ENCODE measurements around the gene CASK.
A peak's percentile ranks its signal among the peaks of the same experiment; 100 is the strongest.

Gene CASK

DNA sequence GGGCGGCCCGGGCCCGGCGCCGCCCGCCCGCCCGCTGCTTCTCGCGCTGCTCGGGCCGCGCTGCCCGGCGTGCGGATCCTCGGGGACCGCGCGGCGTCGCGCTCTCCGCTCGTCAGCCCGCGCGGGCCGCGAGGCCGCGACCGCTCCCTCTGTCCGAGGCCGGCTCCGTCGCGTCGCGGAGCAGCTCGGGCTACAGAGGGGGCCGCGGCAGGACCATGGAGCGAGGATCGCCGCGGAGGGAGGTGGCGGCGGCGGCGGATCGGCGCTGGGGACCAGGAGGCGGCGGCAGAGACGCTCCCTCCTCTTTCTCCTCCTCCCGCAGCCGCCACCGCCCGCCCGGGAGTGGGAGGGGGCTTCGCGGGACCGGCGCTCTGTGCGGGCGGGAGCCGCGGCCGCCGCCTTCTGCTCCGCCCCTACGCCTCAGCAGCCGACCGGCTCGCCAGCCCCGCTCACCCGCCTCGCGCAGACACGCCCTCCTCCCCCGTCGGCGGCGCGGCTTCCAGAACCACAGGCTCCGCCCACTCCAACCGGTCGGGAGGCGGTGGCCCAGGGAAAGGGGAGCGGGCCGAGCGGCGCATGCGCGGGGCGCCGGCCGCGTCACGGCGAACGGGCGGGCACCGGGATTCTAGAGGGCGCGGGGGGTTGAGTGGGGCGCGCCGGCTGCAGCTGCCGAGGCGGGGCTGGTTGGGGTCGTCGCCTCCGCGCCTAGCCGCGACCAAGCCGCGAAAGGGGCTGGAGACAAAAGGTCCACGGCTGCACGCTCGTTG is at the start of gene CASK:
CASK (minus strand) TSS at position 344 of the 767 bp plus-strand sequence. CDS start 566 bp downstream, outside the sequence.
- H3K4me3 ChIP-seq (ENCODE audit: low read depth in 1 of 2, low read length in 2 of 2) = peak within 1 kb of the TSS; percentile 87 to 90
- no peaks in the 10 kb centered on the region for H3K27me3 ChIP-seq (ENCODE audit: control insufficient read depth in 1 of 2, insufficient read depth in 2 of 2, low read length in 2 of 2)
- no peaks in the 10 kb centered on the region for H3K9me3 ChIP-seq (ENCODE audit: control insufficient read depth in 1 of 2, low read length in 2 of 2)
- H3K27ac ChIP-seq (ENCODE audit: low read depth, low read length) = peak within 1 kb of the TSS; percentile 84
- peaks cover 5 to 9% of the 10 kb centered on the region in 2 donors for H3K4me1 ChIP-seq (ENCODE audit: control insufficient read depth in 1 of 2, insufficient read depth in 2 of 2, low read length in 2 of 2)
- H3K36me3 ChIP-seq (ENCODE audit: control insufficient read depth in 1 of 2, insufficient read depth in 2 of 2, low read length in 2 of 2) = no peaks in the 10 kb centered on the region
- peak within 1 kb of the TSS; percentile 79 to 85 for H3K9ac ChIP-seq (ENCODE audit: low read depth in 1 of 2, low read length in 2 of 2)

- no peak overlapping the region for H3K27ac ChIP-seq (ENCODE audit: low read depth, low read length)
- no peak overlapping the region for H3K9ac ChIP-seq (ENCODE audit: low read depth in 1 of 2, low read length in 2 of 2)
- no peak overlapping the region for H3K4me3 ChIP-seq (ENCODE audit: low read depth in 1 of 2, low read length in 2 of 2)
- no peaks in the 10 kb centered on the region for H3K36me3 ChIP-seq (ENCODE audit: control insufficient read depth in 1 of 2, insufficient read depth in 2 of 2, low read length in 2 of 2)
- H3K9me3 ChIP-seq (ENCODE audit: control insufficient read depth in 1 of 2, low read length in 2 of 2) = no peaks in the 10 kb centered on the region
- H3K4me1 ChIP-seq (ENCODE audit: control insufficient read depth in 1 of 2, insufficient read depth in 2 of 2, low read length in 2 of 2) = no peaks in the 10 kb centered on the region
- H3K27me3 ChIP-seq (ENCODE audit: control insufficient read depth in 1 of 2, insufficient read depth in 2 of 2, low read length in 2 of 2) = no peaks in the 10 kb centered on the region
These were observed 48.0 kb upstream of the CASK start for GRCh38 chrX:41971346-41971745.

- H3K4me1 ChIP-seq (ENCODE audit: control insufficient read depth in 1 of 2, insufficient read depth in 2 of 2, low read length in 2 of 2) = no peaks in the 10 kb centered on the region
These were observed 47.1 kb upstream of the CASK start for GRCh38 chrX:41970419-41970818.

GRCh38 chrX:41963348-41963747 is 40.0 kb upstream of the CASK start:
- H3K4me3 ChIP-seq (ENCODE audit: low read depth in 1 of 2, low read length in 2 of 2) = no peak overlapping the region
- H3K36me3 ChIP-seq (ENCODE audit: control insufficient read depth in 1 of 2, insufficient read depth in 2 of 2, low read length in 2 of 2) = no peaks in the 10 kb centered on the region
- H3K9me3 ChIP-seq (ENCODE audit: control insufficient read depth in 1 of 2, low read length in 2 of 2) = no peaks in the 10 kb centered on the region
- H3K27me3 ChIP-seq (ENCODE audit: control insufficient read depth in 1 of 2, insufficient read depth in 2 of 2, low read length in 2 of 2) = no peaks in the 10 kb centered on the region
- peaks cover 4 to 12% of the 10 kb centered on the region in 2 donors for H3K4me1 ChIP-seq (ENCODE audit: control insufficient read depth in 1 of 2, insufficient read depth in 2 of 2, low read length in 2 of 2)
- H3K9ac ChIP-seq (ENCODE audit: low read depth in 1 of 2, low read length in 2 of 2) = no peak overlapping the region
- no peak overlapping the region for H3K27ac ChIP-seq (ENCODE audit: low read depth, low read length)

More at GRCh38 chrX:41970419-41970818, 47.1 kb upstream of the CASK start:
- H3K36me3 ChIP-seq (ENCODE audit: control insufficient read depth in 1 of 2, insufficient read depth in 2 of 2, low read length in 2 of 2) = no peaks in the 10 kb centered on the region
- H3K4me3 ChIP-seq (ENCODE audit: low read depth in 1 of 2, low read length in 2 of 2) = no peak overlapping the region
- no peaks in the 10 kb centered on the region for H3K27me3 ChIP-seq (ENCODE audit: control insufficient read depth in 1 of 2, insufficient read depth in 2 of 2, low read length in 2 of 2)
- H3K9ac ChIP-seq (ENCODE audit: low read depth in 1 of 2, low read length in 2 of 2) = no peak overlapping the region
- no peaks in the 10 kb centered on the region for H3K9me3 ChIP-seq (ENCODE audit: control insufficient read depth in 1 of 2, low read length in 2 of 2)
- no peak overlapping the region for H3K27ac ChIP-seq (ENCODE audit: low read depth, low read length)

GRCh38 chrX:41960142-41960541 is 36.8 kb upstream of the CASK start:
- no peak overlapping the region for H3K27ac ChIP-seq (ENCODE audit: low read depth, low read length)
- H3K36me3 ChIP-seq (ENCODE audit: control insufficient read depth in 1 of 2, insufficient read depth in 2 of 2, low read length in 2 of 2) = no peaks in the 10 kb centered on the region
- no peaks in the 10 kb centered on the region for H3K9me3 ChIP-seq (ENCODE audit: control insufficient read depth in 1 of 2, low read length in 2 of 2)
- H3K9ac ChIP-seq (ENCODE audit: low read depth in 1 of 2, low read length in 2 of 2) = no peak overlapping the region
- H3K4me1 ChIP-seq (ENCODE audit: control insufficient read depth in 1 of 2, insufficient read depth in 2 of 2, low read length in 2 of 2) = peaks cover 4 to 12% of the 10 kb centered on the region in 2 donors
- H3K4me3 ChIP-seq (ENCODE audit: low read depth in 1 of 2, low read length in 2 of 2) = no peak overlapping the region
- no peaks in the 10 kb centered on the region for H3K27me3 ChIP-seq (ENCODE audit: control insufficient read depth in 1 of 2, insufficient read depth in 2 of 2, low read length in 2 of 2)

- Histone ChIP-seq H3K9me3 (ENCODE audit: control insufficient read depth in 1 of 2, low read length in 2 of 2) (no peaks in the 10 kb centered on the region), H3K4me1 (ENCODE audit: control insufficient read depth in 1 of 2, insufficient read depth in 2 of 2, low read length in 2 of 2) (peaks cover 4 to 12% of the 10 kb centered on the region in 2 donors), H3K27ac (ENCODE audit: low read depth, low read length) (no peak overlapping the region), H3K27me3 (ENCODE audit: control insufficient read depth in 1 of 2, insufficient read depth in 2 of 2, low read length in 2 of 2) (no peaks in the 10 kb centered on the region), H3K4me3 (ENCODE audit: low read depth in 1 of 2, low read length in 2 of 2) (no peak overlapping the region), H3K36me3 (ENCODE audit: control insufficient read depth in 1 of 2, insufficient read depth in 2 of 2, low read length in 2 of 2) (no peaks in the 10 kb centered on the region), H3K9ac (ENCODE audit: low read depth in 1 of 2, low read length in 2 of 2) (no peak overlapping the region)
These were observed 35.5 kb upstream of the CASK start for GRCh38 chrX:41958861-41959260.

- Histone ChIP-seq H3K36me3 (ENCODE audit: control insufficient read depth in 1 of 2, insufficient read depth in 2 of 2, low read length in 2 of 2) (no peaks in the 10 kb centered on the region), H3K27ac (ENCODE audit: low read depth, low read length) (no peak overlapping the region), H3K9me3 (ENCODE audit: control insufficient read depth in 1 of 2, low read length in 2 of 2) (no peaks in the 10 kb centered on the region), H3K4me3 (ENCODE audit: low read depth in 1 of 2, low read length in 2 of 2) (no peak overlapping the region), H3K9ac (ENCODE audit: low read depth in 1 of 2, low read length in 2 of 2) (no peak overlapping the region), H3K27me3 (ENCODE audit: control insufficient read depth in 1 of 2, insufficient read depth in 2 of 2, low read length in 2 of 2) (no peaks in the 10 kb centered on the region), H3K4me1 (ENCODE audit: control insufficient read depth in 1 of 2, insufficient read depth in 2 of 2, low read length in 2 of 2) (peaks cover 0 to 7% of the 10 kb centered on the region in 2 donors)
These were observed 32.7 kb upstream of the CASK start for GRCh38 chrX:41956027-41956426.

DNA sequence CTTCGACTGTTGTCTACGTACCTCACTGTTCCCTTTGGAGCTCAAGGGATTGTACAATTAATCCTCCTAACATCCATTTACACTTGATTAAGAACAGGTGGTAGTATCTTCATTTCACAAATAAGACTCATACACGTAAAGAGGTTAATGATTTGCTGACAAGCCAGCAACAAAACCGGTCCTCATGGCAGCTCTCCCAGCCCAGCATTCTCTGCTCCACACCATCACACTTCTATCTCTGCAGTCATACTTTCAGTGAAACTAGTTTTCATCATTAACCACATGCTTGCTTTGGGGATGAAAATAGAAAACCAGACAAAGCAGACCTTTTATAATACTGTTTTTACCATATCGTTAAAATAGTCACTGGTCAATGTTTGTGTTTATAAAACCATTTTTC is 28.7 kb upstream of the CASK start:
- H3K4me1 ChIP-seq (ENCODE audit: control insufficient read depth in 1 of 2, insufficient read depth in 2 of 2, low read length in 2 of 2) = peaks cover 1 to 3% of the 10 kb centered on the region in 2 donors
- no peak overlapping the region for H3K27ac ChIP-seq (ENCODE audit: low read depth, low read length)
- no peak overlapping the region for H3K4me3 ChIP-seq (ENCODE audit: low read depth in 1 of 2, low read length in 2 of 2)
- no peaks in the 10 kb centered on the region for H3K36me3 ChIP-seq (ENCODE audit: control insufficient read depth in 1 of 2, insufficient read depth in 2 of 2, low read length in 2 of 2)
- H3K9me3 ChIP-seq (ENCODE audit: control insufficient read depth in 1 of 2, low read length in 2 of 2) = no peaks in the 10 kb centered on the region
- no peaks in the 10 kb centered on the region for H3K27me3 ChIP-seq (ENCODE audit: control insufficient read depth in 1 of 2, insufficient read depth in 2 of 2, low read length in 2 of 2)
- H3K9ac ChIP-seq (ENCODE audit: low read depth in 1 of 2, low read length in 2 of 2) = no peak overlapping the region

DNA sequence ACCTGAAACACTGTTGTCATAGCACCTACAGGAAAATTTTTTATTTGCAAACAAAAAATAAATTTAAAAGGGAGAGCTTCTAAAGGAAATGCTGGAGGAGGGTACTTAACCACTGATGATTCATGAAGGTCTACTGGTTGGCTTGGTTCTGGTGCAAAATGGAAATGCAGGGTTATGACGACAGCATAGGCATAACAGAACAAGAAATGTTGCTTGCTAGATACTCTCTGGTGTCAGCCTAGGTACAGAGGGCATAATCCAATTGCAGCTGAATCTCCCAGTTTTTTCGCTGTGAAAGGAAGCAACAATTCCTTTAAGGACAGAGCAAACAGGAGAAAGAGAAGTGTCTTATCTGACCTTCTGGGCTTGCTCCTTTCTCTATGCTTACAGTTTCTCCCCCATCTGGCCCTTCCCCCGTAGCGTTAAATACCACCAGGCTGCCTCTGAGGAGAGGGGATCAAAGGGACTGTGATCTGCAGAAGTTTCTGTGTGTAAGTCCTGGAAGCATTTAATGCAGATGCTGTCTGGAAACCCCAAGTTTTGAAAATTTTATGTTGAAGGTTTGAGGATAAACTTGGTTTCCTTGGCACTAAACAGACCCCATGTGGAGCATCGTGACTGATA is 23.7 kb upstream of the CASK start:
- H3K9ac ChIP-seq (ENCODE audit: low read depth in 1 of 2, low read length in 2 of 2) = no peak overlapping the region
- no peaks in the 10 kb centered on the region for H3K9me3 ChIP-seq (ENCODE audit: control insufficient read depth in 1 of 2, low read length in 2 of 2)
- H3K4me1 ChIP-seq (ENCODE audit: control insufficient read depth in 1 of 2, insufficient read depth in 2 of 2, low read length in 2 of 2) = peaks cover 17 to 19% of the 10 kb centered on the region in 2 donors
- no peaks in the 10 kb centered on the region for H3K27me3 ChIP-seq (ENCODE audit: control insufficient read depth in 1 of 2, insufficient read depth in 2 of 2, low read length in 2 of 2)
- no peak overlapping the region for H3K4me3 ChIP-seq (ENCODE audit: low read depth in 1 of 2, low read length in 2 of 2)
- H3K36me3 ChIP-seq (ENCODE audit: control insufficient read depth in 1 of 2, insufficient read depth in 2 of 2, low read length in 2 of 2) = no peaks in the 10 kb centered on the region
- no peak overlapping the region for H3K27ac ChIP-seq (ENCODE audit: low read depth, low read length)

DNA sequence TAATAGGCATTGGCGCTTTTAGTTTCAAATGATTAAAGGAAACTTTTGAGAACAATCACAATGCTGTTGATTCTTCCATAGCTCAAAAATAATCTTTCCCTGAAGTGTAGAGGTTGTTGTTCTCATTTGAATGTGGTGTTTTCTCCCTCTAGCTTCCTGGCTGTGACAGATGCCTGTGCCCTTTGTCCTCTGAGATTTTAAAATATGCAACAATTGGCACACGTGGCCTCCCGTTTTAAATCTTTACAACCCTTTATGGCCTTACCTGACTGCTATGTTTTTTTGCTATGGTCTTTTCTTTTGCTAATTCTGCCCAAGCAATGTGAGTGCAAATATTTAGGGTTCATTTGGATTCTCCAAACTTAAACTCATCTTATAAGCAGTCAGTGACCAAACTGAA is 22.9 kb upstream of the CASK start:
- Histone ChIP-seq H3K9me3 (ENCODE audit: control insufficient read depth in 1 of 2, low read length in 2 of 2) (no peaks in the 10 kb centered on the region), H3K27ac (ENCODE audit: low read depth, low read length) (no peak overlapping the region), H3K36me3 (ENCODE audit: control insufficient read depth in 1 of 2, insufficient read depth in 2 of 2, low read length in 2 of 2) (no peaks in the 10 kb centered on the region), H3K27me3 (ENCODE audit: control insufficient read depth in 1 of 2, insufficient read depth in 2 of 2, low read length in 2 of 2) (no peaks in the 10 kb centered on the region), H3K9ac (ENCODE audit: low read depth in 1 of 2, low read length in 2 of 2) (no peak overlapping the region), H3K4me1 (ENCODE audit: control insufficient read depth in 1 of 2, insufficient read depth in 2 of 2, low read length in 2 of 2) (peaks cover 17 to 19% of the 10 kb centered on the region in 2 donors), H3K4me3 (ENCODE audit: low read depth in 1 of 2, low read length in 2 of 2) (no peak overlapping the region)
